Measurements from ENCODE around the gene DUSP19.

DNA sequence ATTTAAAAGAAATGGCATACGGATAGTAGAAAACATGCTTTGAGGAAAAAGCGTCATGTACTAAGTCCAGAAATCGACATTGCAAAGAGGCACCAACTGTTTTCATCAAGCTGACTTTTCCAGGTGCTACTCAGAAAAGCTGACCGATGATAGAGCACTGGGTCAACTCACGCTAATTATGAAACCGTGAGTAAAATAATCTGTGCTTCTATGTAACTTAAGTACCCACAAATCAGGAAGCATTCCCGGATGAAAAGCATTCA, 45.3 kb downstream of the DUSP19 start:
- TF ChIP-seq ZNF274 (IDR thresholded peaks at IDR 0.05; ENCODE audit: low read depth, low read length) (no peak), YY1 (IDR thresholded peaks at IDR 0.05; ENCODE audit: insufficient read depth, insufficient read length) (no peak)
